Neural crest cell (in vitro differentiated cells): ENCODE data around the gene CLDN2. TPM values are rescaled to one million over a fixed set of nuclear protein-coding genes. Genes with fewer than 3 reads are reported as not detected.
A peak's percentile ranks its signal among the peaks of the same experiment; 100 is the strongest.

Source experiments
- DNase-seq: peaks from one replicate; pipeline ENCODE4 v3.0.0; 2021; ENCODE audit warnings: low read depth, mixed read lengths, low spot score
- H3K27ac Mint-ChIP-seq: one replicate; pipeline ENCODE4 v1.8.0; 2021; ENCODE audit warnings: mild to moderate bottlenecking, mixed read lengths; ENCODE audit not compliant: unreplicated experiment
- H3K27me3 Mint-ChIP-seq: 2 replicates; pipeline ENCODE4 v1.8.0; 2021; ENCODE audit warnings: low read depth, mild to moderate bottlenecking, mixed read lengths
- H3K36me3 Mint-ChIP-seq: 2 replicates; pipeline ENCODE4 v1.8.0; 2021; ENCODE audit warnings: low read depth, mild to moderate bottlenecking, mixed read lengths
- H3K4me1 Mint-ChIP-seq: 2 replicates; pipeline ENCODE4 v1.8.0; 2021; ENCODE audit warnings: mixed read lengths
- H3K4me3 Mint-ChIP-seq: one replicate; pipeline ENCODE4 v1.8.0; 2021; ENCODE audit warnings: mild to moderate bottlenecking, mixed read lengths
- H3K9me3 Mint-ChIP-seq: 2 replicates; pipeline ENCODE4 v1.8.0; 2021; ENCODE audit warnings: mixed read lengths
- total RNA-seq: library from RNA; stranded (reverse); gene quantifications from 2 replicates; pipeline ENCODE4 v1.2.1, GENCODE V29; 2021
- TF ChIP-seq, protein P1 (sequence below): fragments of 200-600 bp; sonication (generic); conservative IDR thresholded peaks from 2 replicates; pipeline ENCODE4 v1.5.0; 2021; ENCODE audit warnings: antibody characterized with exemption, mild to moderate bottlenecking

CLDN2 gene
- total RNA-seq, 1 donor from 2014 or later, result not detected

DNA sequence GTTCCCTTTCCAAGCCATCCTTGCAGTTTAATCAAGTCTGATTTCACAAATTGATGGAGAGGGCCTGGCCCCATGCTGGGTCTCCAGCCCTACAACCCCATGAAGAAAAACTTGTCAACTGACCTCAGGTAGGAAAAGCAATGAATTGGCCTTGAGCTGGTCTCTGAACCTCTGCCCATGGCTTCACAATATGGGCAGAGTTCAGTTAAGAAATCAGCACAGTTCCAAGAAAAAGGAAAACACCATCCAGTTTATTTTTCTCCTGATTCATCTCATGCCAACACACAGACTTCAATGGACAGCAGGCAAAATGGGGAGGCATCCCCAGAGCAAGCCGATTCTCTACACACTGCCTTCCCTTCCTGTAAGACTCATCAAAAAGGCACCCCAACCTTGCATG lies 20.4 kb upstream of the CLDN2 start:
- H3K4me3 Mint-ChIP-seq, result no peak overlapping the region
- TF ChIP-seq, protein P1, sequence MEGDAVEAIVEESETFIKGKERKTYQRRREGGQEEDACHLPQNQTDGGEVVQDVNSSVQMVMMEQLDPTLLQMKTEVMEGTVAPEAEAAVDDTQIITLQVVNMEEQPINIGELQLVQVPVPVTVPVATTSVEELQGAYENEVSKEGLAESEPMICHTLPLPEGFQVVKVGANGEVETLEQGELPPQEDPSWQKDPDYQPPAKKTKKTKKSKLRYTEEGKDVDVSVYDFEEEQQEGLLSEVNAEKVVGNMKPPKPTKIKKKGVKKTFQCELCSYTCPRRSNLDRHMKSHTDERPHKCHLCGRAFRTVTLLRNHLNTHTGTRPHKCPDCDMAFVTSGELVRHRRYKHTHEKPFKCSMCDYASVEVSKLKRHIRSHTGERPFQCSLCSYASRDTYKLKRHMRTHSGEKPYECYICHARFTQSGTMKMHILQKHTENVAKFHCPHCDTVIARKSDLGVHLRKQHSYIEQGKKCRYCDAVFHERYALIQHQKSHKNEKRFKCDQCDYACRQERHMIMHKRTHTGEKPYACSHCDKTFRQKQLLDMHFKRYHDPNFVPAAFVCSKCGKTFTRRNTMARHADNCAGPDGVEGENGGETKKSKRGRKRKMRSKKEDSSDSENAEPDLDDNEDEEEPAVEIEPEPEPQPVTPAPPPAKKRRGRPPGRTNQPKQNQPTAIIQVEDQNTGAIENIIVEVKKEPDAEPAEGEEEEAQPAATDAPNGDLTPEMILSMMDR, result no peak
- DNase-seq, result no peak
- no peaks in the 10 kb centered on the region for H3K4me1 Mint-ChIP-seq
- H3K9me3 Mint-ChIP-seq, result peaks cover 2% of the 10 kb centered on the region
- no peak overlapping the region for H3K27ac Mint-ChIP-seq
- H3K27me3 Mint-ChIP-seq, result no peaks in the 10 kb centered on the region
- no peaks in the 10 kb centered on the region for H3K36me3 Mint-ChIP-seq

DNA sequence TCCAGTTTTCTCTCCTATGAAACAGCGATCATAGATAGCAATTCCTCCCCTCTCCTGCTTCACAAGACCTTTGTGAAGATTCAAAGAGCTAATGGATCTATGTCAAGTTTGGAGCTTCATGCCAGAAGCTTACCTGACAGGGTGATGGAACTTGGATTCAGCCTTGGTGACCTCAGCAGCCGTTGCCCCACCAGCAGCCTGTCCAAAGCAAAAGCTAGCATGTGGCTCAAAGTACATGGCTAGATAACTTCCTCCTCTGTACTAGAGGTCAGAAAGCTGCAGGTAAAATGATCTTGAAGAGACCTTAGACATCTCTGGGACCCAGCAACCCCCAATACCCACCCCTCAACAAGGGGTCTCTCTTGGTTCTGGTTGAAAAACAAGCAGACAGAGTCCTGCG lies 18.9 kb upstream of the CLDN2 start:
- no peak overlapping the region for H3K4me3 Mint-ChIP-seq
- no peaks in the 10 kb centered on the region for H3K27me3 Mint-ChIP-seq
- no peaks in the 10 kb centered on the region for H3K36me3 Mint-ChIP-seq
- H3K9me3 Mint-ChIP-seq, result peaks cover under 1% of the 10 kb centered on the region
- TF ChIP-seq, protein P1, result no peak
- H3K27ac Mint-ChIP-seq, result no peak overlapping the region
- H3K4me1 Mint-ChIP-seq, result no peaks in the 10 kb centered on the region
- no peak for DNase-seq

DNA sequence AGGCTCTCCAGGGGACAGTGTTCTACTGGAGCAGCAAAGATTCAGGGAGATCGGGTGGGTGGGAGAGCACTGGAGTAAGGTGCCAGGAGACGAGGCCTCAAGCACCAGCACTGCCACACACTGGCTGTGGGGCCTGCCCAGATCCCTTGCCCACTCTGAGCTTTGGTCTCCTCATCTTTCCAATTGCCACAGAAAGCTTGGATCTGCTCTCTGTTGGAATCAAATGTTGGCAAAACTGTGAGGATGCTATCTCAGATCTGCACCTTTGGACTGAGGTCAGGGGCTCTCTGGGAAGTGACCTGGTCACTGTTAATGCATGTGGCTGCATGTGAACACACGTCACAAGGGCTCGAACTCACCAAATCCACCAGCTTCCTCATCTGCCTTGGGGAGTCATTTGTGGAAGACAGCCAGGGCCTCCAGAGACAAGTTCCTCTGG lies 18.4 kb upstream of the CLDN2 start:
- Mint-ChIP-seq H3K9me3 (no peaks in the 10 kb centered on the region), H3K4me1 (no peaks in the 10 kb centered on the region), H3K4me3 (no peak overlapping the region), H3K27ac (no peak overlapping the region), H3K36me3 (no peaks in the 10 kb centered on the region), H3K27me3 (no peaks in the 10 kb centered on the region)
- TF ChIP-seq, protein P1, result no peak
- DNase-seq, result no peak

DNA sequence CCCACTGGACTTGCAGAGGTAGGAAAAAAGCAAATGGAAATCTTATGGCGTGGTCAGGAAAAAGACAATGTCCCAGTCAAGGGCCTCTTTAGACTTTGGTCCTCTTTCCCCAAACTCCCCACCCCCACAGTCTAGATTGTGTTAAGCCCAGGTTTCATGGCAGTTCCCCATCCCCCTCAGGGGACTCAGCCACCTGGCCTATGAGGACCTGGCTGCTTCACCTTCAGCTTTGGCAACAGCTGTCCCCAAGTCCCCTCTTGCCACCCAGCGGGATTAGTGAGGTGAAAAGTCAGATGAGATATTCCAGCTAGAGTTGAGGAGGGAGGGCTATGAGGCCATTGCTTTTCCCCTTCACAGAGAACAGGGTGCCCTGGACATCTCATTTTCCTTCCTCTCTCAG lies 17.5 kb upstream of the CLDN2 start:
- Mint-ChIP-seq H3K36me3 (no peaks in the 10 kb centered on the region), H3K9me3 (no peaks in the 10 kb centered on the region), H3K4me1 (no peaks in the 10 kb centered on the region), H3K27me3 (no peaks in the 10 kb centered on the region), H3K27ac (no peak overlapping the region), H3K4me3 (no peak overlapping the region)
- TF ChIP-seq, protein P1, result no peak
- DNase-seq, result no peak

DNA sequence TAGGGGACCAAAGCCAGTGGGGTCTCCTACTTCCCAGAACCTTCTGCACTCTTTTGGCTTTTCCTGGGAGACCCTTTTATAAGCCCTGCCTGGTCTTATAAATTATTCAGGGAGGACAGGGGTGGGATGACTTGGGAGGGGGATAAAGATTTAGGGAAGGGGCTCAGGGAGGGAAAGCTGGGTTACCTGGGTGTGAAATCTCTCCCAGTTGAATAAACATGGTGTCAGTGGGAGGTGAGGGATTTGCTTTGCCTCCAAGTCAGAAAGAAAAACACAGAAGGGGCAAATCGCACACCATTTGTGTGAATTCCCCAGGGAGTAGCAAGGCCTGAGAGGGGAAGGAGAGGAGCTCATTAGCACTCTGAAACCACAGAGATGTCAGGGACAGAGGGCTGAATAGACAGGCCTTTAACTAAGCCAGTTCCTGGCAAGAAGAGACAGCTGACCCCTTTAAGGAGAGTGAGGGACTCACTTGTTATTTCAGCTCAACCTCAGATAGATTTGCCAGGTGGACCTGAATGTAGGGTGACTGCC lies 16.8 kb upstream of the CLDN2 start, which contains the start of gene RIPPLY1:
Gene RIPPLY1, minus strand, starts transcription at position 51 of the 534 bp plus-strand sequence. CDS start 54 bp downstream, outside the sequence.
- DNase-seq, result no peak
- no peak within 1 kb of the TSS for H3K4me3 Mint-ChIP-seq
- peaks cover 3% of the 10 kb centered on the region for H3K9me3 Mint-ChIP-seq

More for the DNA sequence above, 16.8 kb upstream of the CLDN2 start, which contains the start of gene RIPPLY1:
- H3K27me3 Mint-ChIP-seq, result no peaks in the 10 kb centered on the region
- peak within 1 kb of the TSS; percentile 57 for H3K27ac Mint-ChIP-seq
- no peaks in the 10 kb centered on the region for H3K4me1 Mint-ChIP-seq
- TF ChIP-seq, protein P1, result no peak
- H3K36me3 Mint-ChIP-seq, result no peaks in the 10 kb centered on the region
